GM12872 (cell line): ENCODE measurements around the gene CCDC61.

Experiments
- TF ChIP-seq, protein P1 (sequence below): IDR thresholded peaks from 3 replicates; pipeline ENCODE4 v1.5.1; 2011; ENCODE audit warnings: low read depth, mild to moderate bottlenecking, low read length, moderate library complexity; ENCODE audit not compliant: insufficient read depth

Gene CCDC61

DNA sequence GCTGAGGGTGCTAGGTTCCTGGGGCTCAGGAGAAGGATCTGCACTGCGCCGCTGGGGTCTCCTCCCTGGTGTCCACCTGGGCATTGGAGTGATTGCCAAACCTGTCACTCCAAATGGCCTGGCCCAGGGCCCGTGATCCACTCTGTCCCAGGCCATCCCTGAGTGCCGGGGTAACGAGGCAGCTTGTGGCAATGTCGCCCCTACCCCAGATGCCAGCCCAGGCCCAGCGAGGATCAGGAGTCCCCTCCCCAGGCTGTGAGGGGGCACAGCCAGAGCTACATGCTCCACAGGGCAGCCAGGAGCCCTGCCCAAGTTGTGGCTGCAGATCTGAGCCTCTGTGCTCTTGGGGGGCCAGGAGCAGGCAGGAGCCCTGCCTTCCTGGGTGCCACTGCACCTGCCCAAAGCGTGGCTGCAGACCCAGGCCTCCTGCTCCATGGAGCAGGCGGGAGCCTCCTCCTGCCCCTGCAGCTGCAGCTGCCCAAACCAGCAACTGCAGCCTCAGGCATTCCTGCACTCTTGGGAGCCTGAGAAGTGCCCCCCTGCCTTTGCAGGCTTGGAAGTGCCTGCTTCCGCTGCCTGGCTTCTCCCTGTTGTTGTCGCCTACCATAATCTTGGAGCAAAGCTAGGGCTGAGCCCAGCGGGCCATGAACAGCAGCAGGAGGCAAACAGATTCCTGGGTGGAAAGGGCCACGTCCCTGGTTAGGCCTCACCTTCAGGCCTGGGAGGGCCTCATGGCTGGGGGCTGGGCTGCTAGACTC lies 40.9 kb downstream of the CCDC61 start:
- TF ChIP-seq, protein P1, sequence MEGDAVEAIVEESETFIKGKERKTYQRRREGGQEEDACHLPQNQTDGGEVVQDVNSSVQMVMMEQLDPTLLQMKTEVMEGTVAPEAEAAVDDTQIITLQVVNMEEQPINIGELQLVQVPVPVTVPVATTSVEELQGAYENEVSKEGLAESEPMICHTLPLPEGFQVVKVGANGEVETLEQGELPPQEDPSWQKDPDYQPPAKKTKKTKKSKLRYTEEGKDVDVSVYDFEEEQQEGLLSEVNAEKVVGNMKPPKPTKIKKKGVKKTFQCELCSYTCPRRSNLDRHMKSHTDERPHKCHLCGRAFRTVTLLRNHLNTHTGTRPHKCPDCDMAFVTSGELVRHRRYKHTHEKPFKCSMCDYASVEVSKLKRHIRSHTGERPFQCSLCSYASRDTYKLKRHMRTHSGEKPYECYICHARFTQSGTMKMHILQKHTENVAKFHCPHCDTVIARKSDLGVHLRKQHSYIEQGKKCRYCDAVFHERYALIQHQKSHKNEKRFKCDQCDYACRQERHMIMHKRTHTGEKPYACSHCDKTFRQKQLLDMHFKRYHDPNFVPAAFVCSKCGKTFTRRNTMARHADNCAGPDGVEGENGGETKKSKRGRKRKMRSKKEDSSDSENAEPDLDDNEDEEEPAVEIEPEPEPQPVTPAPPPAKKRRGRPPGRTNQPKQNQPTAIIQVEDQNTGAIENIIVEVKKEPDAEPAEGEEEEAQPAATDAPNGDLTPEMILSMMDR, result no peak

DNA sequence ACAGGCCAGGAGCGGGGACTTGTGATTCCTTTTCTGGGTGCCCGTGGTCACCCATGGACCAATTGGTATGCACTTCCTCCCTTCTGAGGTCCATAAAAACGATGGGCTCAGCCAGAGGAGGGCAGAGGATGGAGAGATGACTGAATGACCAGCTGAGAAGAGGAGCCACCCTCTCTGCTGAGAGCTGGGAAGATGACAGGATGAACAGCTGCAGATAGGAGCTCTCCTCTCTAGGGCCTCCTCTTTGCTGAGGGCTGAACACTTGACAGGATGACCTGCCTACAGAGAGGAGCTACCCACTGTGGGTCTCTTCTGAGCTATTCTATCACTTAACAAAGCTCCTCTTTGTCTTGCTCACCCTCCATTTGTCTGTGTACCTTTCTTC lies 41.5 kb downstream of the CCDC61 start:
- TF ChIP-seq, protein P1, result no peak

DNA sequence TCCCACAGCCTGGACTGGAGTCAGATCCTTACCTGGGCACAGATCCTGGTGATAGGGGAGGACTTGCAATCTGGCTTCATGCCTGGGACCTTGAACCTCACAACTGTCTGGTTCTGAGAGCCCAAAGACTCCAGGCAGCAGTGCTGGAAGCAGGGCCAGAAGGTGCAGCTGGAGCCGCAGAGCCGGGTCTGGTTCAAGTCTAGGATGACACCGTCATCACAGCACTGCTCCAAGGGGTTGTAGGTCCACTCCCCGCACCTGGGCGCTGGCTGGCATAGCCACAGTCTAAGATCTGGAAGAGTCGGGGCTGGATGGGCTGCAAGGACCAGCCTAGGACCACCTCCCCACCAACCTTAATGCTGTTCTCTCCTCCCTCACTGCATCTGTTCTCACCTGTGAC lies 44.9 kb downstream of the CCDC61 start:
- TF ChIP-seq, protein P1, result no peak

DNA sequence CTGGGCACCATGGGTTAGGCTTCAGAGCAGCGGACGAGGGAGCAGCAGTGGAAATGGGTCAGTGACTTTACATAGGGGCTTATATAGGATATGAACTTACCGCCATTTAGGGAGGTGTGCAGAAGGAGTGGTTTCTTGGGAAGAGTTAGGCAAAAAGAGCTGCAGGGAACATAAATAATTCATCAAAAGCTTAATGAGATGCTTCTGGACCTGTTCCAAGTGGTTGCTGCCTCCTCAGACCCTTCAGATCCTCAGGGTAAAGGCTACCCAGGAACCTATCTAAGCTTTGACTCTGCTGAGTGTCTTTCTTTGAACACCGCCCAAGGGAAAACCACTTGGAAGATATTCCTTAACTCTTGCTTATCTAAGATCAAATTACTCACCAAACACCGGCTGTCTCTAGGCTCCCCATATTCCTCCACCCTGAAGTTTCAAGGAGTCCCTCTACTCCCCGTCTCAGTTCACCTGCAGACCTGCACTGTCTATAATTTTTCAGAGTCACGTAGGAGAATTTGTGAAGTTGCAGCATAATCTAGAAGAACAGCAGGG lies 45.8 kb downstream of the CCDC61 start, which contains the start of gene IGFL4:
Gene IGFL4, minus strand, starts transcription at position 51 of the 549 bp plus-strand sequence. Its CDS starts 40 bp downstream, at position 11.
- TF ChIP-seq, protein P1, result no peak

DNA sequence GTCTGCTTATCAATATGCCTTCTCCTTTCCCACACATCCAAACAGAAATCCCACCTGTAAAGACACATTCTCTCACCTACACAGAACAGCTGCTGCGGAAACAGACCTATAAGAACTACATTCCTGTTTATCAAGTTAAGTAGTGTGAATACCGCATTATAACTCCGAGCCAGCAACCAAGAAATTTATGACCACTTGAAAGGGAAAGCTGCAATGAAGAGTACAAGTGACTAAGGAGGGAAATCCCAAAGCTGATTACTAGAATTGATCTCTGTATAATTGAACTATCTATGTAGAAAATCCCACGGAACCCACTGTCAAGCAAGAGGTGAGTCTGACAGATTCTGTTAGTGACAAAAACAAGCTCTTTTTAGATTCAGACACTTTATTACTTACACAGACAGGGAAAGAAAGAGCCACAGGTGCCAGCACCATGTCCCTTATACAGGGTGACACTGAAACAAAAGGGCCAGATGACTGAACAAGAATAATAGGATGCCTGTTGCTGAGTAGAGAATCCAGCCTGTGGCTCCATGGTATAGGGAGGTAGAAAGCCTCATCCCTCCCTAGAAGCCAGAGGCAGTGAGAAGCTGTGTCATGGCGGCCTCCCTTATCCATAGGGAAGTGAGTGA lies 47.1 kb downstream of the CCDC61 start:
- TF ChIP-seq, protein P1, result no peak

DNA sequence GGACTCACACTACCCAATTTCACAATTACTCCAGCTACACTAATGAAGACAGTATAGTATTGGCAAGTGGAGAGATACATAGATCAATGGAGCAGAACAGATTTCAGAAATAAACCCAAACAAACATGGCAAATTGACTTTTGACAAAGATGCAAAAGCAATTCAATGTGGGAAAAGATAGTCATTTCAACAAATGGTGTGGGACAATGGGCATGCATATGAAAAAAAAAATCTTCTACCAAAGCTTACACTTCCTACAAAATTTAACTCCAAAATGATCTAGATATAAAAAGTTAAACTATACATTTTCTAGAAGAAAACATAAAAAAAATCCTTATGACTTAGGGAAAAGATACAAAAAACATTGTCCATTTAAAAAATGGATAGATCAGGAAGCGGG lies 48.3 kb downstream of the CCDC61 start:
- TF ChIP-seq, protein P1, result no peak

DNA sequence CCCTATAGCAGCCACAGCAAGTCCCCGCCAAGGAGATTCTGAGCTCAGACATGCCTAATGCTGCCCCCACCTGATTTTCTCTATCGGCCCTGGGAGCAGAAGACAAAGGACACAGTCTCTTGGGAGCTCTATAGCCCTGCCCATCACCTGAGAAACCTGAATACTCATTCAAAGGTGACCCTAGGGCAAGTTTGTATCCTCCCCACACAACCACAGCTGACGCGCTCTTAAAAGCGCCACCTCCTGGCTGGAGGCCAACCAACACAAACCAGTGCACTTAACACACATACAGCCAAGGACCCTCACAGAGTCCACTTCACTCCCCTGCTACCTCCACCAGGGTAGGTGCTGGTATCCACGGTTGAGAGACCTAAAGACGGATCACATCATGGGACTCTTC lies 54.3 kb downstream of the CCDC61 start:
- TF ChIP-seq, protein P1, result peak; percentile 40
